Activated naive CD8-positive, alpha-beta T cell treated with anti-CD3 and anti-CD28 coated beads, Interleukin-2, amount 10 ng/mL, durations not matched to agents 7 days and 5 days (primary cell): ENCODE data around the gene BPI. TPM values are rescaled to one million over a fixed set of nuclear protein-coding genes. Genes with fewer than 3 reads are reported as not detected.
"Not testable (repeated sequence)": the region's sequence is repeated elsewhere in the genome, so short reads cannot be mapped to it uniquely, and the experiment has no call there.

Experiments
- ATAC-seq: fragments of 150-1000 bp; cut with Tn5 transposase; one replicate; pipeline ENCODE4 v1.10.0; 2021; ENCODE audit warnings: low read depth, moderate library complexity
- POLR2A ChIA-PET: fragments of 350-600 bp; sonication (Branson Sonifier 250); formaldehyde crosslinking; loops from one replicate; lab custom pipeline; 2021; ENCODE audit warnings: antibody characterized with exemption; lab: Charles Lee
- DNase-seq: peaks from one replicate; pipeline ENCODE4 v3.0.0; 2021
- H3K27ac Mint-ChIP-seq: one replicate; pipeline ENCODE4 v1.8.0; 2022; ENCODE audit warnings: mild to moderate bottlenecking, mixed read lengths
- H3K27me3 Mint-ChIP-seq: one replicate; pipeline ENCODE4 v1.8.0; 2022; ENCODE audit warnings: mild to moderate bottlenecking, moderate library complexity, mixed read lengths
- H3K36me3 Mint-ChIP-seq: one replicate; pipeline ENCODE4 v1.8.0; 2021; ENCODE audit warnings: mild to moderate bottlenecking, mixed read lengths
- H3K4me1 Mint-ChIP-seq: one replicate; pipeline ENCODE4 v1.8.0; 2021; ENCODE audit warnings: mixed read lengths
- H3K4me3 Mint-ChIP-seq: one replicate; pipeline ENCODE4 v1.8.0; 2022; ENCODE audit warnings: mild to moderate bottlenecking, moderate library complexity, mixed read lengths
- H3K9me3 Mint-ChIP-seq: one replicate; pipeline ENCODE4 v1.8.0; 2021; ENCODE audit warnings: mixed read lengths
- total RNA-seq, 2 experiments: library from RNA; stranded (reverse); gene quantifications; one replicate each; pipeline ENCODE4 v1.2.3, GENCODE V29; 2021

BPI gene
- total RNA-seq, 2 experiments from 2014 or later: not detected

DNA sequence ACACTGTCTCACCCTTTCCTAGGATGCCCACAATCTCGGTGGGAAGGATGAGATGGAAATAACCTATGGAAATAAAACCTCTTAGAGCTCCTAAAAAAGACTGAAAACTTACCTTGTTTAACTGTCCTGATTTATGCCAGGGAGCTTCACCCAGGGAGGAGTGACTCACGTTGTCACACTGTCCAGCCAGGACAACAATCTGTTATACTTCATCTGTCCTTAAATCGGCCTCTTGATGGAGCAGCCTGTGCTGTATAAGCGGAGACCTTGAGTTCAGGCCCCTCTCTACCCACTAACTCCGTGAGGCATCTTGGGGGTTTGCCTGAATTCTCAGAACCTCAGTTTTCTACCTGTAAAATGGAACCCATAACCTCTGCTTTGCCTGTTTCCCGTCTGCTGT lies 34.2 kb upstream of the BPI start:
- ATAC-seq (no peak), DNase-seq (no peak)
- Mint-ChIP-seq H3K4me1 (no peaks in the 10 kb centered on the region), H3K4me3 (no peak overlapping the region), H3K27ac (no peak overlapping the region), H3K27me3 (peaks cover 26% of the 10 kb centered on the region), H3K9me3 (peaks cover 3% of the 10 kb centered on the region), H3K36me3 (no peaks in the 10 kb centered on the region)
- POLR2A ChIA-PET: no interaction called here

DNA sequence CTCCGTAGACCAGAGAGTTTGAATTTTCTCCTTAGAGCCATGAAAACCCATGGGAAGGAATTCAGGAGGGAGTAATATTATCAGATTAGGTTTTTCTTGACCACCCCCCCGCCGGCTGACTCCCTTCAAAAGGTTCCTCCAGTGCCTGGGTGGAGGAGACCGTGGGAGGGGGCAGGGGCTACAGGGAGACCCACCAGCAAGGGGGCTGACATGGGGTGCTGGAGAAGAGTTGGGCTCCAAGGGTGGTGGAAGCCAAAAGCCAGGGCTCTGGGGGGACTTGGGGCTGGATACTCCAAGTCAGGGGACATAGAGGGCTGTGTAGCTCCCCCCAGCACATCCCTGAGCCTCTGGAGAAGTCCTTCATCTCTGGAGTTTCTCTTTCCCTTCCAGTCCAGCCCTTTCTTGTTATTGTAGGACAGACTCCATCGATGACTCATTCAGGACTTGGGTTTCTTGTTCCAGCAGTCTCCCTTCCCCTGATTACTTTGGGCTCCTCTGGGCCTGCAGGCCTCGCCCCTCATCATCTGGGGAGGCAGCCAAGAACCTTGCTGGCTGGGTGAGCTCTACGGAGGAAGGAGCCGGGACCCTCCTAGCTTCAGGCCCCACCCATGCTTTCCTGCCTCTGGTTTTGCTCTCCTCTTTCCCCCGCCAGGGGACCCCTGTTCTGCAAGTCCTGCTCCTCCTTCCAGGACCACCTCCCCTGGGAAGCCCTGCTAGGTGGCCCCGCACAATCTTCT lies 32.9 kb upstream of the BPI start:
- DNase-seq: no peak
- ATAC-seq: no peak
- POLR2A ChIA-PET: no interaction called here
- Mint-ChIP-seq H3K9me3 (peaks cover 3% of the 10 kb centered on the region), H3K4me3 (no peak overlapping the region), H3K36me3 (no peaks in the 10 kb centered on the region), H3K4me1 (no peaks in the 10 kb centered on the region), H3K27me3 (peaks cover 18% of the 10 kb centered on the region), H3K27ac (no peak overlapping the region)

DNA sequence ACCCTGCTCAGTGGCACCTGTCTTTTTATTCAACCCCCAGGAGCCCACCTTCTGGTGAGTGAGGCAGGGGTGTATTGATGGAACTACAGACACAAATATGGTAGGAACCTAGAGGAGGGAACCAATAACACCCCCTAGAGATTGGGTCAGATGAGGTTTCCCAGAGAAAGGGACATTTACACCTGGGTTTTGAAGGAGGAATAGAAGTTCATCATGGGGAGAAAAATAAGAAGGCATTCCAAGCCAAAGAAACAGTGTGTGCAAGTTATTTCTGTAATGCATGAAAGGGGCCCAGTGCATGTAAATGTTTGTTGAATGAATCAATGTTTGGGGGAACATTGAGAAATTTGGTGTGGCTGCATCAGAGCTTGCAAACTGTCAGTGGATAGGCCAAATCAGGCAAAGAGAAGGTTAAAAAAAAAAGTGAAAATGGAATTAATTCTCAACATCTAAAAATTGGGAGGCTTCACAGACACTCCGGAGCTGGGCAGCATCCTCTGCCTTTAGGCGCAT lies 32.3 kb upstream of the BPI start:
- H3K27me3 Mint-ChIP-seq: peaks cover 15% of the 10 kb centered on the region
- POLR2A ChIA-PET: no interaction called here
- no peak for ATAC-seq

DNA sequence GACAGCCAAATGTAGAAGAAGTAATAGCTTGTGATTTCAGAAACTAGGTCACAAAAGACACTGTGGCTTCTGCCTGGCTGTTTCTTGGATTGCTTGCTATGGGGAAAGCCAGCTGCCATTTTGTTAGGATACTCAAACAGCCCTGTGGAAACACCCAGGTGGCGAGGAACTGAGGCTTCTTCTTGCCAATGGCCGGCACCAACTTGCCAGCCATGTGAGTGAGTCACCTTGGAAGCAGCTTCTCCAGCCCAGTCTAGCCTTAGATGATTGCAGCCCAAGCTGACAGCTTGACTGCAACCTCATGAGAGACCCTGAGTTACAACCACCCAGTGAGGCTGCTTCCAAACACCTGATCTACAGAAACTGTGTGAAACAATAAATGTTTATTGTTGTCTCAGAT lies 31.6 kb upstream of the BPI start:
- H3K36me3 Mint-ChIP-seq: no peaks in the 10 kb centered on the region
- DNase-seq (no peak), ATAC-seq (no peak)
- H3K9me3 Mint-ChIP-seq: peaks cover 3% of the 10 kb centered on the region
- H3K4me1 Mint-ChIP-seq: no peaks in the 10 kb centered on the region
- H3K27ac Mint-ChIP-seq: no peak overlapping the region
- peaks cover 15% of the 10 kb centered on the region for H3K27me3 Mint-ChIP-seq
- no peak overlapping the region for H3K4me3 Mint-ChIP-seq
- POLR2A ChIA-PET: no interaction called here

More for the DNA sequence above, 32.3 kb upstream of the BPI start:
- H3K4me1 Mint-ChIP-seq: no peaks in the 10 kb centered on the region
- no peak for DNase-seq
- H3K36me3 Mint-ChIP-seq: no peaks in the 10 kb centered on the region
- H3K27ac Mint-ChIP-seq: no peak overlapping the region
- peaks cover 3% of the 10 kb centered on the region for H3K9me3 Mint-ChIP-seq
- H3K4me3 Mint-ChIP-seq: no peak overlapping the region

DNA sequence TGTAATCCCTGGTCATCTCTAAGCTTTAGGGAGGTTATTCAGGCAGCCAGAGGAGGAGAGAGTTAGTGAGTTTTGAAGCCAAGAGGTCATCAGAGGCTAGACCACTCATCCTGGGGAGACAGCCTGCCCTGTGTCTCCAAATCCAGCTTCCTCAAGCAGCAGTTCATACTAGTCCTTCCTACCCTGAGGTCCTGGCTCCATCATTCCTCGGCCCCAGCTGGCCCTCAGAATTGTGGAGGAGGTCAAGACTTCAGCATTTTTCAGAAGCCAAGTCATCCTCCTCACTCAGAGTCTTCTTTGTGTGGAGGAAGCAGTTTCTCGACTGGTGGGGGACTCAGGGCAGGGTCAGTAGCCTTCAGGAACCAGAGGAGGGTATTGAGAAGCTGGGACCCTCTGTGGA lies 31.0 kb upstream of the BPI start:
- DNase-seq (no peak), ATAC-seq (no peak)
- H3K9me3 Mint-ChIP-seq: peaks cover 3% of the 10 kb centered on the region
- H3K4me3 Mint-ChIP-seq: no peak overlapping the region
- H3K27ac Mint-ChIP-seq: no peak overlapping the region
- no peaks in the 10 kb centered on the region for H3K4me1 Mint-ChIP-seq
- peaks cover 15% of the 10 kb centered on the region for H3K27me3 Mint-ChIP-seq
- H3K36me3 Mint-ChIP-seq: no peaks in the 10 kb centered on the region
- POLR2A ChIA-PET: no interaction called here

DNA sequence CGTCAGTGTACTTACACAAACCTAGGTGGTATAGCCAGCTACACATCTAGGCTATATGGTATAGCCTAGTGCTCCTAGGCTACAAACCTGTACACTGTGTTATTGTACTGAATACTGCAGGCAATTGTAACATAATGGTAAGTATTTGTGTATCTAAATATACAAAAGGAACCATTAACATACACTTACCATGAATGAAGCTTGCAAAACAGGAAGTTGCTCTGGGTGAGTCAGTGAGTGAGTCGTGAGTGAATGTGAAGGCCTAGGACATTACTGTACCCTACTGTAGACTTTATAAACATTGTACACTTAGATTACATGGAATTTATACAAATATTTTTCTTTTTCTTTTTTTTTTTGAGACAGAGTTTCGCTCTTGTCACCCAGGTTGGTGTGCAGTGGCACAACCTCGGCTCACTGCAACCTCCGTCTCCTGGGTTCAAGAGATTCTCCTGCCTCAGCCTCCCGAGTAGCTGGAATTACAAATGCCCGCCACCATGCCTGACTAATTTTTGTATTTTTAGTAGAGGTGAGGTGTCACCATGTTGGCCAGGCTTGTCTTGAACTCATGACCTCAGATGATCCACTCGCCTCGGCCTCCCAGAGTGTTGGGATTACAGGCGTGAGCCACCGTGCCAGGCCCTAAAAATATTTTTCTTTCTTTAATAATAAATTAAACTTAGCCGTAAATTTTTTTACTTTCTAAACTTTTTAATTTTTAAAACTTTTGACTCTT lies 28.0 kb upstream of the BPI start:
- ATAC-seq (no peak), DNase-seq (no peak)
- no peaks in the 10 kb centered on the region for H3K36me3 Mint-ChIP-seq
- no peak overlapping the region for H3K27ac Mint-ChIP-seq
- no peaks in the 10 kb centered on the region for H3K9me3 Mint-ChIP-seq
- peaks cover 17% of the 10 kb centered on the region for H3K27me3 Mint-ChIP-seq
- peaks cover 2% of the 10 kb centered on the region for H3K4me1 Mint-ChIP-seq
- no peak overlapping the region for H3K4me3 Mint-ChIP-seq
- POLR2A ChIA-PET: no interaction called here

DNA sequence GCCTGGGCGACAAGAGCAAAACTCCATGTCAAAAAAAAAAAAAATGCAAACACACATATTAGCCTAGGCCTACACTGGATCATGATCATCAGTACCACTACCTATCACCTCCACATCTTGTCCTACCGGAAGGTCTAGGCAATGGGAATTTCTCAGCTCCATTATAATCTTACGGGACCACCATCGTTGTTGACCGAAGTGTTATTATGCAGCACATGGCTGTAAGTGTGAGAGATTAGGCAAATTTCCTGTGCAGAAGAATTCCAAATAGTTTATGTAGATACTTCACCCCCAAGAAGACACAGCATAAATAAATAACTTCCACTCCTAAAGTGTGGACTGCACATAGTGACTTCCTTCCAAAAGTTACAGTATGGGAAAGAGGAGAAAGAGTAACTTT lies 26.7 kb upstream of the BPI start:
- H3K27ac Mint-ChIP-seq: no peak overlapping the region
- no peaks in the 10 kb centered on the region for H3K9me3 Mint-ChIP-seq
- peaks cover 15% of the 10 kb centered on the region for H3K27me3 Mint-ChIP-seq
- no peak overlapping the region for H3K4me3 Mint-ChIP-seq
- H3K4me1 Mint-ChIP-seq: peaks cover 2% of the 10 kb centered on the region
- no peak for ATAC-seq
- no peak for DNase-seq
- POLR2A ChIA-PET: no interaction called here
- H3K36me3 Mint-ChIP-seq: no peaks in the 10 kb centered on the region

DNA sequence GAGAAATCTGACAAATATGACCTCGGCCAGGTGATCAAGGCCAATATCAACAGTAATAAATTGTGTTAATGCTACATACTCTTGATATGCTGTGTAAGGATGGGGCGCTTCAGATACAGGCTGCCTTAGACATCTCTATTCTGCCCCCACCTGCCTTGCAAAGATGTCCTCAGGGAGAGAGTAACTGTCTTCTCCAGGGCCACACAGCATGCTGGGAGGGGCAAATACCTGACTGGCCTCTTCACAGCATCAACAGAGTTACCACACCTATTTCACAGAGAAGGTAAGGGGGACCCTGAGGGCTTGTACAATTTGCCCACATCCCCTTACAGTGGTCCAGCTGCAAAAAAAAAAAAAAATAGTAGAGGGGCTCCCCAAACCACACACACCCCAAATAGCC lies 26.3 kb upstream of the BPI start:
- Mint-ChIP-seq H3K27ac (no peak overlapping the region), H3K27me3 (peaks cover 13% of the 10 kb centered on the region), H3K4me1 (peaks cover 2% of the 10 kb centered on the region), H3K36me3 (no peaks in the 10 kb centered on the region), H3K9me3 (no peaks in the 10 kb centered on the region), H3K4me3 (no peak overlapping the region)
- ATAC-seq: no peak
- no peak for DNase-seq
- POLR2A ChIA-PET: no interaction called here

DNA sequence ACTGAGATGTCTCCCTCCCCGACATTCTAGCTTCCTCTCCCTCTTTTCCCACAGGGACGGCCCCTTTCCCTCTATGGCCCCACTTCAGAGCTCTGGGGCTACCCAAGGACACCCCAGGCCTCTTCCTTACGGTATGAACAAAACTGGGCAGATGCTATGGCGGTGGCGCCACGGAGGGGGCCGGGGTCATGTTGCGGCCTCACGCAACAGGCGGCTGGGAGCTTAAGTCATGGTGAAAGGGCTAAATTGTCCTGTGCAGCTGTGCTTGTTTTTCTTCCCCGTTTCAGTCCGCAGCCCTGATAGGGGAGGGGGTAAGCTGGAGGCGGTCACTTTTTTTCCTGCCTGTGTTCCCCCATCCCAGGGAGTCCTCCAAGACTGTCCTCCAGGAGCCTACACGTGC lies 25.8 kb upstream of the BPI start:
- Mint-ChIP-seq H3K4me3 (no peak overlapping the region), H3K27me3 (peaks cover 12% of the 10 kb centered on the region), H3K4me1 (peaks cover 2% of the 10 kb centered on the region), H3K36me3 (no peaks in the 10 kb centered on the region), H3K9me3 (no peaks in the 10 kb centered on the region), H3K27ac (no peak overlapping the region)
- ATAC-seq: no peak
- POLR2A ChIA-PET: no interaction called here
- no peak for DNase-seq

DNA sequence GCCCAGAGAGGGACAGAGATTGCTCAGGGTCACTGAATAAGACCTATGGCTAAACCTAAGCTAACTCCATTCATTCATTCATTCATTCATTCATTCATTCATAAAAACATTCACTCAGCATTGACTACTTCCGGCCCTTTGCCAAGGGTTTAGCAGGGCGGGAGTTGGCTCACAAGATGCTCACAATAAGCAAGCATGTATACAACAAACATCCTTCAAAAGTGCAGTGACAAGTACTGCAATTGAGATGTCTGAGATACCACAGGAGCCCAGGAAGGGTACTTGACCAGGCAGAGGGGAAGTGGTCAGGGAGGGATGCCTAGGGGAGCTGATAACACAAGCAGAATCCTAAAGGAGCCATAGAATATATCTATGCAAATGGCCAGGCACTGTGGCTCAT lies 25.2 kb upstream of the BPI start:
- Mint-ChIP-seq H3K9me3 (no peaks in the 10 kb centered on the region), H3K4me3 (no peak overlapping the region), H3K4me1 (peaks cover 2% of the 10 kb centered on the region), H3K27me3 (peaks cover 8% of the 10 kb centered on the region), H3K36me3 (no peaks in the 10 kb centered on the region), H3K27ac (peak overlapping the region; percentile 23)
- POLR2A ChIA-PET: no interaction called here
- ATAC-seq (no peak), DNase-seq (no peak)

DNA sequence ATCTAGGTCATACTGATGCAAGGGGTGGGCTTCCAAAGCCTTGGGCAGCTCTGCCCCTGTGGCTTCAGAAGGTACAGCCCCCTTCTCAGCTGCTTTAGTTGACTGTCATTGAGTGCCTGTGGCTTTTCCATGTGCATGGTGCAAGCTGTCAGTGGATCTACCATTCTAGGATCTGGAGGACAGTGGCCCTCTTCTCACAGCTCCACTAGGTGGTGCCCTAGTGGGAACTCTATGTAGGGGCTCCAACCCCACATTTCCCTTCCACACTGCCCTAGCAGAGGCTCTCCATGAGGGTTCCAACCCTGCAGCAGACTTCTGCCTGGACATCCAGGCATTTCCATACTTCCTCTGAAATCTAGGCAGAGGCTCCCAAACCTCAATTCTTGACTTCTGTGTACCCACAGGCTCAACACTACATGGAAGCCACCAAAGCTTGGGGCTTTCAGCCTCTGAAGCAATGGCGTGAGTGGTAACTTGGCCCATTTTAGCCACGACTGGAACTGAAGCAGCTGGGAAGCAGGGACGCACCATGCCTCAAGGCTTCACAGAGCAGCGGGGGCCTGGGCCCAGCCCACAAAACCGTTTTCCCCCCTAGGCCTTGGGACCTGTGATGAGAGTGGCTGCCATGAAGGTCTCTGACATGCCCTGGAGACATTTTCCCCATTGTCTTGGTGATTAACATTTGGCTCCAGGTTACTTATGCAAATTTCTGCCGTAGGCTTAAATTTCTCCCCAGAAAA lies 22.6 kb upstream of the BPI start:
- H3K4me1 Mint-ChIP-seq, H3K36me3 Mint-ChIP-seq, POLR2A ChIA-PET, H3K4me3 Mint-ChIP-seq, ATAC-seq, H3K9me3 Mint-ChIP-seq, H3K27ac Mint-ChIP-seq, DNase-seq: not testable (repeated sequence)
- H3K27me3 Mint-ChIP-seq: peaks cover 11% of the 10 kb centered on the region

DNA sequence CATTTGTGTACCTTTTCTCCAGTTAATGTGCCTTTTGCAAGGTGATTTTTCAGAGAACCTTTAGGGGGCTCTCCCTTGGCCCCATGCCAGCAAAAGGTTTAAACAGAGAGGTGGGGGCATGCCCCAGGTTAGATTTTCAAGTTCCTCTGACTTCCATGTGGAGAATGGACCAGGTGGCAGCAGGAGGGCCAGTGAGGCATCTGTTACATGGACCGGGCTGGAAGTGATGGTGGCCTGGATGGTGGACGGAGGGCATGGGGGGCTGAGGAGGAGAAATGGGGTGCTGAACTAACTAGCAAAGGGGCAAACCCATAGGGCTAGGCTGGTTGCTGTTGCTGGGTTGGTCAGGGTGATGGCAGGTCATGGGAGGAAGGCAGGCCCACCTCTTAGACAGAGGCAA lies 20.7 kb upstream of the BPI start:
- no peak overlapping the region for H3K27ac Mint-ChIP-seq
- H3K27me3 Mint-ChIP-seq: peaks cover 16% of the 10 kb centered on the region
- no peaks in the 10 kb centered on the region for H3K9me3 Mint-ChIP-seq

DNA sequence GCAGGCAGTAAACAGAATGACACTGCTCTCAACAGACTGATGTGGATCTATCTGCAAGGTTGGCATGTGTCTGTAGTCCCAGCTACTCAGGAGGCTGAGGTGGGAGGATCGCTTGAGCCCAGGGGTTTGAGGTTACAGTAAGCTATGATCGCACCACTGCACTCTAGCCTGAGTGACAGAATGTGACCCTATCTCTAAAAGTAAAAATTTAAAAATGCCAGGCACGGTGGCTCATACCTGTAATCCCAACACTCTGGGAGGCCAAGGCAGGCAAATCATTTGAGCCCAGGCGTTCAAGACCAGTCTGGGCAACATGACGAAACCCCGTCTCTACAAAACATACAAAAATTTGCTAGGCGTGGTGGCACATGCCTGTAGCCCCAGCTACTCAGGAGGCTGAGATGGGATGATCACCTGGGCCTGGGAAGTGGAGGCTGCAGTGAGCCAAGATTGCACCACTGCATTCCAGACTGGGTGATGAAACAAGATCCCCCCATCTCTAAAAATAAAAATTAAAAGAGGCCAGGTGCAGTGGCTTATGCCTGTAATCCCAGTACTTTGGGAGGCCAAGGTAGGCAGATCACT lies 19.8 kb upstream of the BPI start:
- H3K36me3 Mint-ChIP-seq, ATAC-seq, H3K27ac Mint-ChIP-seq, POLR2A ChIA-PET, H3K4me1 Mint-ChIP-seq, DNase-seq, H3K9me3 Mint-ChIP-seq, H3K4me3 Mint-ChIP-seq: not testable (repeated sequence)
- peaks cover 17% of the 10 kb centered on the region for H3K27me3 Mint-ChIP-seq

More for the DNA sequence above, 20.7 kb upstream of the BPI start:
- DNase-seq (no peak), ATAC-seq (no peak)
- peaks cover 2% of the 10 kb centered on the region for H3K4me1 Mint-ChIP-seq
- H3K4me3 Mint-ChIP-seq: no peak overlapping the region
- POLR2A ChIA-PET: no interaction called here
- H3K36me3 Mint-ChIP-seq: no peaks in the 10 kb centered on the region
